GM18502 (cell line): ENCODE results near the gene TMOD1.
"Not testable (repeated sequence)": the region's sequence is repeated elsewhere in the genome, so short reads cannot be mapped to it uniquely, and the experiment has no call there.

Source experiments
- ATAC-seq: cut with Tn5 transposase; IDR thresholded peaks from one replicate; pipeline ENCODE4 v1.9.1; 2021; ENCODE audit warnings: mild to moderate bottlenecking; ENCODE audit not compliant: unreplicated experiment, poor library complexity

TMOD1 gene

DNA sequence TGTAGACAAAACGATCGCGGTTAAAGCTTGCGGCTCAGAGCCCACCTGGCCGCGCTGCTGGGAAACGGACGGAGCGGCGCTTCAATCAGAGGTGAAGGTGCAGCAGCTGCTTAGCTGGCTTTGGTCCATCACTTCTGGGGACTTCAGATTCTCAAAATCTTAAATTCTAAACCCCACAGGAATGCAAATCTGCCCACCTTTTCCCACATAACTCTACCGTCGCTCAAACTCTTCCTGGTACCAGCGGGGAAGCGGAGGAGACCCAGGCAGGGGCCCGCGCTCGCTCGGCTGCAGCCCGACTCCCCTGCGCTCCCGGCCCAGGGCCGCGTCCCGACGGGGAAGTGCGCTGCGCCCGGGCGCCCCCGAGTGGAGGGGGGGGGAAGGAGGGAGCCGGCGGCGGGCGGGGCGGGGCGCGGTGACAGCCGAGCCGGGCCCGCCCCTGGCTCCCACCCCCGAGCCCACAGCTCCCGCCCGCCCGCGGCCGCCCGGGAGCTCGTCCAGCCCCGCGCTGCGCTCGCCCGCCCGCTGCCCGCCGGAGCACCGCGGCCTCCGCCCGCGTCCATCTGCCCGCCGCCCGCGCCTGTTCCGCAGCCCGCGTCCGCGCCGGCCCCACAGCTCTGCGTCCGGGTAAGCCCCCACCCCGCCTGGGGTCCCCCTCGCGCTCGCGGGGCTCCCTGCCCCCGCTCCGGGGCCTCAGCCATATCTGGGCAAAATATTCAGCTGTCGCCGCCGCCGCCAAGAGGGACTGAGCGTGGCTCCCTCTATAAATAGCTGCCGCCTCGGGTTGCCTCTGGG, at the start of gene TMOD1:
Gene TMOD1 (plus strand): TSS at position 490 of the 795 bp plus-strand sequence. CDS start 22,523 bp downstream, outside the sequence.
- ATAC-seq: peak; percentile 71

DNA sequence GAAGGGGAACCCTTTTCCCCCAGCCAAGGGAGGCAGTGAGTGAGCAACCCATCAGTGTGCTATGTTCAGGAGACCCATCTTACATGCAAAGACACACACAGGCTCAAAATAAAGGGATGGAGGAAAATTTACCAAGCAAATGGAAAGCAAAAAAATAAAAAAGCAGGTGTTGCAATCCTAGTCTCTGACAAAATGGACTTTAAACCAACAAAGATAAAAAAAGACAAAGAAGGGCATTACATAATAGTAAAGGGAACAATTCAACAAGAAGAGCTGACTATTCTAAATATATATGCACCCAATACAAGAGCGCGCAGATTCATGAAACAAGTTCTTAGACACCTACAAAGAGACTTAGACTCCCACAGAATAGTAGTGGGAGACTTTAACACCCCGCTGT, 47.9 kb upstream of the TMOD1 start:
- ATAC-seq: not testable (repeated sequence)

GRCh38 chr9:97456841-97457240, 44.6 kb upstream of the TMOD1 start:
- not testable (repeated sequence) for ATAC-seq

DNA sequence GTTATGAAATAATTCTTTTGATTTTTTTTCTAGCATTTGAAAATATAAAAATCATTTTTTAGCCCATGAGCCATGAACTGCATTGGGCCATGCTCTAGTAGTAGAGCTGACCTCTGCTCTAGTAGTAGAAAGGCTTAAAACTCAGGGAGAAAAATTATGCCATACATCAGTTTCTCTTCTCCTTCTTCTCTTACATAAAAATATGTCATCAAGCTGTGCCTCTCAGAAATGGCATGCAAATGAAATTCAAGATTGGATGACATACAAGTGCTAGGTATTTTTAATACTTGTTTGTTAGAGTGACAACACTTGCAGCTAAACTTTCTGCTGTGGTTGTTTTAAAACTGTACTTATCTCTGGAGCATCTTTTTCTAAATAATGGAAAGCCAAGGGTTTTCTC, 42.1 kb upstream of the TMOD1 start:
- ATAC-seq: no peak

DNA sequence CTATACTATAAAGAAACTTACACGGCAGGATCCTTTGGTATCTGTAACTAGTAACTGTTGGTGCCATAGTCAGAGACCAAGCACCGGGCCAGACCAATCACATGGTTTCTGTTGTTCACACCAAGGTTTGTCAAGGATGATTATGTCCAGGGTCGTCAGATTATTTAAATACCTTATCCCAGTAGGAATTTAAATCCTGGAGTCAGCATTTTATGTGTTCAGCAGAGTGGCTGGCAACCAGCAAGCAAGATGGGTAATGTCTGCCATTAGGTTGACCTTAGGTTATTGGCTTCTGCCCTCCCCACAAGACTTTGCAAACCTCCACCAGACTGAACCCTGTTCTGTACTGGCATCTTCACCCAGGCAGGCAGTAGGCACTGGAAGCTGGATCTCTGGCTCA, 39.3 kb upstream of the TMOD1 start:
- ATAC-seq: no peak

- ATAC-seq: no peak
Observed at GRCh38 chr9:97462914-97463313, 38.6 kb upstream of the TMOD1 start.

DNA sequence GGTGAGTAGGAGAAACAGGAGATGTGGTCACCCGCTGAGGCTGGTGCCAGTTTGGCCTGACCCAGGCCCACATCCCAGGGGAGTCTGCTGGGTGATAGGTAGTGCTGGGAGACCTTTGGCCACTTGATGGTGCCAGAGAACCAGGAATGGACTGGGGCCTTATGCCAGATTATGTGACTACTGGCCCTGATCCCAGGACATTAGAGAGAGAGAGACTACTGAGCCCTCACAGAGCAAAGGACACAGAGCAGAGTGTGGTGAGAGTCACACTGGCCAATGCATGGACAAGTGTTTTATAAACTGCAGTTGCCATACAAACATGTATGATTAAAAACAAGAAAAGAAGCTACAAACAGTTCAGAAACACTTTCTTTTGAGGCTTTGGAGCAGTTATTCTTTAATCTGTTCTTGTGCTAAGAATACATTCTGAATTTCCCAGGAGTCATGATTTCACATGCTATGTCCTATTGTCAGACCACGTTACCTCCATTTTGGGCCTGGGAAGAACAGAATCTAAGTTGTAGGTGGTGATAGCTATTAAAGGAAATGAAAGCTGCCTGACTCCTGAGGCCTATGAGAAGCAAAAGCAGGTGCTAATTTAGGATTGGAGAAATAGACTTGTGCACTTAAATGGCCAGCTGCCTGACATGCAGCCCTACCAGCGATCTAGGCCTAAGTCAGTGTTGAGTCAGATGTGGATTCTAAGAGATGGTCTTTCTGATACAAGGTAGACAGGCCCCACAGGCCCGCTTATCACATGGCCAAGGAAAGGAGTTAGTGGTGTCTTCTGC, 32.6 kb upstream of the TMOD1 start:
- peak; percentile 81 for ATAC-seq

DNA sequence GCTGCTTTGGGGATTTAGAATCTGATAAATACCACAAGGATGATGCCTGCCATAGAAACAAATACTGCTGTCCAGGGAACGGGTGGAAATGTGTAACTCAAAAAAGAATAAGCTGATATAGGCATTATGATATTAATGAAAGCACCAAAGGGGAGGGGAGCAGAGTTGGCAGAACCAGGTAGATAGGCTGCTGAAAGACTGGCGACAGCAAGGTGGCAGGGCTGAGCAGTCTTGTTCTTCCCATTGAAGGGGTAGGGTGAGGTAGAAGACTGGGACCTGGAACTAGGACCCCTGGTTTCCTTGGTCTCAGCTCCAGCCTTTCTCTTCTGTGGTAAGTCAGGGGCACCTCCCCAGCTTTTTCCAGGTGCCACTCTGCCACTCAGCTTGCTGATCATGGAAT, 31.4 kb upstream of the TMOD1 start:
- no peak for ATAC-seq

DNA sequence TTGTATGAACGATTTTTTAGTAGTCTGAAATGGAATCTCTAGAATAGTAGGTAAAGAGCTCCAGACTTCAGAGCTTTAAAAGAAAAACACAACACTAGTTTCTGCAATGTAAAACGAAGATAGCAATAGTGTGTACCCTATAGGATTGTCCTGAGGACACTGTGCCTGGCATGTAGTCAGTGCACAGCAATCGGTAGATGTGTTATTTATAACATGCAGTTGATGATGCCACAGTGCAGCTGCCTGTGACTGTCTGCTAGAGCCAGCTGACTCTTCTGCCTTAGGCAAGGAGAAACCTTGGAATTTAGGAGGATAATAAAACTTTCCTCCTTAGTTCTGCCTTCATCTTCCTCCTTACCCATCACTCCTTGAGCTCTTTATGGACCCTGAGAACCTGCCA, 27.7 kb upstream of the TMOD1 start:
- ATAC-seq: no peak

GRCh38 chr9:97474372-97474925, 27.0 kb upstream of the TMOD1 start:
- no peak for ATAC-seq

DNA sequence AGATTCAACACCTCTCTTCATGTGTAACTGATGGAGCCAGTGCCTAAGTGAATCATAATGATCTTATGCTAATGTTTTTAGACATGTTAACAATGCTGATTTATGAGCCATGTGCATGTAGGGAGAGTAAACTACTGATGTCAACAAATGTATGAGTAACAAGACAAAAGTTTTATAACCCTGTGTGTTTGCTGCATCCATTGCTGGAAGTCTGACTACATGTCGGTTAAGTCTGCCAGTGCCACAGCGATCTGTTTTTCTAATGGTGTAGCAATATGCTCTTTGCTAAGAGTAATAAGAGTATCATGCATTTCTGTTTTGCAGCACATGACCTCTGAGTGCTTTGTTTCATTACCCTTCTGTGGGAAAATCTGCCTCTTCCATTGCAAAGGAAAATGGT, 26.4 kb upstream of the TMOD1 start:
- ATAC-seq: no peak

DNA sequence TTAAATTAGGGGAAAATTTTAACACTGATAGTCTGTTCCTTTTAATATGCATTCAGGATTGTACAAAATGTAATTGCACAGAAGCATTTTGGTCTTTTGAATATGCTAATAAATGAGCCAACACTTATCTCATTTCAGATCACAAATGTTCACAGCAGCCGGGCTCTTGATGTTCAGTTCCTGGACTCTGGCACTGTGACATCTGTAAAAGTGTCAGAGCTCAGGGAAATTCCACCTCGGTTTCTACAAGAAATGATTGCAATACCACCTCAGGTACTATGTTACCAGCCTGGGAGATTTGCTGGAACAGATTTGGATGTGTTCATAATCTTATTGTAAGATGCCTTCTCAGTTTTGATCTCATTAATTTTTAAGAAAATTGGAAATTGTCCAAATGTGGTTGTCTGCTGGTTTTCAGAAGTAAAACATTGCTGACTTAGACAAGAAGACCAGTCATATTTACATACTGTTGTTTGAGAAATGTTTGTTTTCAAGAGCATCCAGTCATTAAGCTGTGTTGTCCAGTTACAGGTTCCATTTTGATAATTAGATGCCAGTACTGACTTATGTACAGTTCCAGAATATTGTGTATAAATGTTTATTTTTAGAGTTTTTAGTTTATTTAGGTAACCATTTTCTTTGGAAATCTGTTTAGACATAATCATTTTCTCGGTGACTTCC, 23.0 kb upstream of the TMOD1 start:
- no peak for ATAC-seq

DNA sequence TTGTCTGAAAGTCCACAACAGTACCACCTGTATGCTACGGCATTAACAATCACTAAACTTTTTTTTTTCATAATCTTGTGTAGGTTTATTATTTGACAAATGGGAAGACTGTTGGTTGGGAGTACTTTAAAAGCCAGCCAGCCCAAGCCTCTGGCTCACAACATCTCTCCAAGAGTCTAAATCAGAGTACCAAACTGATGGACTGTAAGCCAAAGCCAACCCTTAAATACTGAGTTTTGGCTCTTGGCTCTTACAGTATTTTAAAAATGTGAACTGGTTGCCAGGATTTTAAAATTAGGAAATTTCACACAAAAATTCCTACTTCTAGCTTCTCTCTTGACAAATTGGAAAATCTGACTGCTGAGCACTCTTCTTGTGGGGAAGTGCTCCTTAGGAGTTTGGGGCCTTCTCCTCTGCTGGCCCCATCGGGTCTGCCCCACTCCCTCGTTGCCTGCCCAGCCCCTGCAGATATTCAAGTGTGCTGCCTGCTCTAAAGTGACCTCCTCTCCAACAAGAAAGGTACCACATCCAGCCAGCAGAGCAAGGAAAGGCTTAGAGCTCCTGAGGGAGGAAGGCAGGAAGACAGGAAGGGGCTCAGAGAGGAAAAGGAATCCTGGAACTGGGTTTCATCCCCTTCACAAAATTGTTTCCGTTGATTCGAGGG, 21.8 kb upstream of the TMOD1 start:
- no peak for ATAC-seq

- ATAC-seq: no peak
Observed at GRCh38 chr9:97480174-97480573, 21.3 kb upstream of the TMOD1 start.

DNA sequence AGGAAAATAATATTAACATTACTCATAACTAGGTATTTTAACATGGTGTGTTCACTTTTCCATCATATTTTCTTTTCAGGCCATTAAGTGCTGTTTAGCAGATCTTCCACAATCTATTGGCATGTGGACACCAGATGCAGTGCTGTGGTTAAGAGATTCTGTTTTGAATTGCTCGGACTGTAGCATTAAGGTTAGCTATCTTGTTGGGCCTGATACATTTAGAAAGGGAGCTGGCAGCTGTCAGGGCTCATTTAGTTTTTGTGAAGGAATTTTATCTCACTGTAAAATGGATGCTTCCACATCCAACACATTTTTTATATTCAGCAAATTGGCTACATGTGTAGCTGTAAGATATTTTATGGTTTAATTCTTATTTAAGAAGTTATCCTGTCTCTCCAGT, 20.7 kb upstream of the TMOD1 start:
- ATAC-seq: no peak

DNA sequence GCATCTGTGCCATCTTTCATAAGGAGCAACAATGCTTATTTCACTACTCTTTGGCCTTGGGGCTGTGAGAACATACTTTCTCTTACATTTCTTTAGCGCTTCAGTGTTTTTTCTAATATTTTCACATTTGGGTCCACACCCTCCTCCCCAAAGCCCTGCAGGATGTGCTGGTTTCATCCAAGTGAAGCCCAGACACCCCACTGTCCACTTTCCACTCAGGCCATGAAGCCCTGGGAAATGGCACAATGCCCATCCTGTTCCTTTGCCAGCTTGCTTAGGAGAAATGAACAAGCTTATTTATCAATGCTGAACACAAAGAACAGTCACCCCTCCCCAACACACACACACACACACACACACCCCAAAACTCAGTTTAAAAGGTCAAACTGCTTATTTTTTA, 17.3 kb upstream of the TMOD1 start:
- no peak for ATAC-seq

- no peak for ATAC-seq
Observed at GRCh38 chr9:97487107-97487506, 14.4 kb upstream of the TMOD1 start.

DNA sequence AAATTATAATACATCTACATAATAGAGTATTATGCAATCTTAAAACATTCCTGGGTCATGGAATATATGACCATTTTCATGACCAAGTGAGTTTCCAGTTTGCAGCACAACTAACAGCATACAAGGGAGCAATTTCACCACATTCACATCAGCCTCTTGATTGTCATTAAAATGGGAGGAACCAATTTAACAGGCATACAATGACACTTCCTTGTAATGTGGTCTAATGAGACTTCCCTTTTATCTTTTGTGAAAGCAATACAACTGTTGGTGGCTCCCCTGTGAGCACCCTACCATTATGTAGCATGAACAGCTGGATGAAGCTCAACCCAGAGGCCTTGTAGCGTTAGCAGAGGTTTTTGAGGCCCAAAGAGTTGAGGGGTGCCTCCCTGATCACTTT, 13.6 kb upstream of the TMOD1 start:
- no peak for ATAC-seq

- no peak for ATAC-seq
Observed at GRCh38 chr9:97491216-97491999, 10.1 kb upstream of the TMOD1 start.
